AG04449 (cell line): ENCODE data around the gene AXIN2.
"Not testable (repeated sequence)": the region's sequence is repeated elsewhere in the genome, so short reads cannot be mapped to it uniquely, and the experiment has no call there.

Experiments
- CTCF ChIA-PET: fragments of 350-600 bp; formaldehyde crosslinking; extraction: SDS; loops from one replicate; lab custom pipeline; 2021; ENCODE audit warnings: antibody characterized with exemption; lab: Yijun Ruan, JAX
- POLR2A ChIA-PET: fragments of 400-600, 350-600 bp; formaldehyde crosslinking; extraction: SDS; loops from one replicate; lab custom pipeline; 2020; ENCODE audit warnings: antibody characterized with exemption, inconsistent platforms; lab: Yijun Ruan, JAX
- DNase-seq: peaks from one replicate; pipeline ENCODE4 v3.0.0-alpha.2; 2010; ENCODE audit warnings: low read depth, low spot score
- H3K4me3 ChIP-seq: 2 replicates; pipeline ENCODE4 v1.5.1; 2011; ENCODE audit warnings: low read depth, mild to moderate bottlenecking, control low read depth, low read length
- TF ChIP-seq, protein P1 (sequence below): IDR thresholded peaks from one replicate; pipeline ENCODE4 v1.5.1; 2011; ENCODE audit warnings: mild to moderate bottlenecking, moderate library complexity, low read length, control low read depth, inconsistent platforms; ENCODE audit not compliant: insufficient read depth; ENCODE audit errors: missing control alignments

The AXIN2 gene

DNA sequence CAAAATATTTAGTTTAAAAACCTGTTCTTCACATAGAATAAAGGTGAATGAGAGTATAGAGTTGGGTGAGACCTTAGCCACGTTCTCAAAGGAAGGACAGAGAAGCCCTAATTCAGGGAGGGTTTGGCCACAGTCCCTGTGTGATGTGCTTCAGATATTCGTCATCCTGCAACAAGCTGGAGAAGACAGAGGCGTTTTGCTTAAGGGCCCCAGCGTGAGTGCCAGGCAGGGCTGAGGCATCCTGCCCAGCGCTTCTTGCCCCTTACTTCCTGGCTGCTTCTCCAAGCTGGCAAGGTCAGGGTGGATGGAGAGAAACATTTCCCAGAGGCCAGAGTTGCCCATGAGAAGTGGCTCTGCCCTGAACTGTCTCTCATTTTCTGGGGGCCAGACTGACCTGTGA lies 46.9 kb downstream of the AXIN2 start:
- H3K4me3 ChIP-seq = no peak overlapping the region
- CTCF ChIA-PET = interaction anchor here (1.0 to 1.3 kb wide), 2 partner anchors 41 to 221 kb away, joined by 3 read pairs; no protein-coding TSS in a partner anchor
- DNase-seq = no peak
- TF ChIP-seq, protein P1, sequence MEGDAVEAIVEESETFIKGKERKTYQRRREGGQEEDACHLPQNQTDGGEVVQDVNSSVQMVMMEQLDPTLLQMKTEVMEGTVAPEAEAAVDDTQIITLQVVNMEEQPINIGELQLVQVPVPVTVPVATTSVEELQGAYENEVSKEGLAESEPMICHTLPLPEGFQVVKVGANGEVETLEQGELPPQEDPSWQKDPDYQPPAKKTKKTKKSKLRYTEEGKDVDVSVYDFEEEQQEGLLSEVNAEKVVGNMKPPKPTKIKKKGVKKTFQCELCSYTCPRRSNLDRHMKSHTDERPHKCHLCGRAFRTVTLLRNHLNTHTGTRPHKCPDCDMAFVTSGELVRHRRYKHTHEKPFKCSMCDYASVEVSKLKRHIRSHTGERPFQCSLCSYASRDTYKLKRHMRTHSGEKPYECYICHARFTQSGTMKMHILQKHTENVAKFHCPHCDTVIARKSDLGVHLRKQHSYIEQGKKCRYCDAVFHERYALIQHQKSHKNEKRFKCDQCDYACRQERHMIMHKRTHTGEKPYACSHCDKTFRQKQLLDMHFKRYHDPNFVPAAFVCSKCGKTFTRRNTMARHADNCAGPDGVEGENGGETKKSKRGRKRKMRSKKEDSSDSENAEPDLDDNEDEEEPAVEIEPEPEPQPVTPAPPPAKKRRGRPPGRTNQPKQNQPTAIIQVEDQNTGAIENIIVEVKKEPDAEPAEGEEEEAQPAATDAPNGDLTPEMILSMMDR = no peak
- POLR2A ChIA-PET = no interaction called here

DNA sequence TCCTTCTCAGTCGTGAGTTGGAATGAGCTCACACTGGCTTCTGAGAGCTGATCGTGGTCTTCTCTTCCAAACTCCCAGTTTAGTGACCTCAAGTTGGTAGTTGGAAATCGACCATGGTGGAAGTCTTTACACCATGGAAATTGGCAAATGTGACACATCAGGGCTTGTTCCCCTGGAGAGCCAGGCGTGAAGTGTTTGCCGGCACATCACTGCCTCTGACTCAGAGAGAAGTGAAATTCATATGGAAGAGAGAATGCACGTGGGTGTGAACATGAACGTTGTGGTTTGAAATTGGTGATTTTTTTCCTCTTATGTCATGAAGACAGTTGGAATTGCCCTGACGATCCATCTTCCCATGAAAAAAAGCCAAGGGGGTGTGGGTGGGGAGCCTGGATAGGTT lies 47.4 kb downstream of the AXIN2 start:
- POLR2A ChIA-PET = no interaction called here
- DNase-seq = peak; percentile 42
- TF ChIP-seq, protein P1 = no peak
- CTCF ChIA-PET = interaction anchor here (1.0 kb wide), 1 partner anchor 220 kb away, joined by 3 read pairs; no protein-coding TSS in a partner anchor
- H3K4me3 ChIP-seq = no peak overlapping the region

DNA sequence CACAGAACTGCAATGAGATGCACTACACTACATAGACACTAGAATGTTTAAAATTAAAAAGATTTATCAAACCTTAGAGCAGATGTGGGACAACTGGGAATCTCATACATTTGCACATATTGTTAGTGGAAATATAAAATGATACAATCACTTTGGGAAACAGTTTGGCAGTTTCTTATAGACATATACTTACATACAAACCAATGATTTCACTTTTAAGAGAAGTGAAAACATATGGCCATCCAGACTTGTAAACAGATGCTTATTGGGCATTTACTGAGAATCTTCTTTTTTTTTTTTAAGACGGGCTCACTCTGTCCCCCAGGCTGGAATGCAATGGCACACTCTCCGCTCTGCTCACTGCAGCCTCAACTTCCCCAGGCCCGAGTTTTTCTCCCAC lies 50.1 kb downstream of the AXIN2 start:
- CTCF ChIA-PET = no interaction called here
- POLR2A ChIA-PET = no interaction called here
- TF ChIP-seq, protein P1 = no peak
- no peak overlapping the region for H3K4me3 ChIP-seq
- DNase-seq = no peak

DNA sequence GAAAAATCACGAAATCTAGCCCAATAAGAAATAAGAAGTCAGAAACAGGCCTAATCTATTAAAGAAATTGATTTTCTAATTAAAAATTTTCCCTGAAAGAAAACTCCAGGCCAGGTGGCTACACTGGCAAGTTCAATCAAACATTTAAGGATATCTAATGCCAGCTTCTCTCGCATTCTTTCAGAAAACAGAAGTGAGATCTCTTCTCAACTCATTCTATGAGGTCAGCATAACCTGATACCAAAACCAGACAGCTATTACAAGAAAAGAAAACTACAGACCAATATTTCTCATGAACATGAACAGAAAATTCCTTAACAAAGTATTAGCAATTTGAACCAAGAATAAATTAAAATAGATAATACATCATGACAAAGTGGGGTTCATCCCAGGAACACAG lies 52.4 kb downstream of the AXIN2 start:
- TF ChIP-seq, protein P1 = no peak
- ChIA-PET CTCF (no interaction called here), POLR2A (no interaction called here)
- H3K4me3 ChIP-seq = no peak overlapping the region
- DNase-seq = no peak

DNA sequence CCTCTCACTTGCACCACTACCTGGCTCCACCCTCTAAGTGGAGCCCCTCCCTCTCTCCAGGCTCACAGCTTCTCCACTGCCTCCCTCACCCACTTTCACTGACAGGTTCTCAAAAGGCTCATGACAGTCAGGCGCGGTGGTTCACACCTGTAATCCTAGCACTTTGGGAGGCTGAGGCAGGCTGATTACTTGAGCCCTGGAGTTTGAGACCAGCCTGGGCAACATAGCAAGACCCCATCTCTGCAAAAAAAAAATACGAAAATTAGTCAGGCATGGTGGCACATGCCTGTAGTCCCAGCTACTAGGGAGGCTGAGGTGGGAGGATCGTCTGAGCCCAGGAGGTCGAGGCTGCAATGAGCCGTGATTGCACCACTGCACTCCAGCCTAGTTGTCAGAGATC lies 56.8 kb downstream of the AXIN2 start:
- DNase-seq, POLR2A ChIA-PET, H3K4me3 ChIP-seq: not testable (repeated sequence)
- CTCF ChIA-PET = interaction anchor here (1.3 kb wide), 1 partner anchor 291 kb away, joined by 3 read pairs; no protein-coding TSS in a partner anchor

DNA sequence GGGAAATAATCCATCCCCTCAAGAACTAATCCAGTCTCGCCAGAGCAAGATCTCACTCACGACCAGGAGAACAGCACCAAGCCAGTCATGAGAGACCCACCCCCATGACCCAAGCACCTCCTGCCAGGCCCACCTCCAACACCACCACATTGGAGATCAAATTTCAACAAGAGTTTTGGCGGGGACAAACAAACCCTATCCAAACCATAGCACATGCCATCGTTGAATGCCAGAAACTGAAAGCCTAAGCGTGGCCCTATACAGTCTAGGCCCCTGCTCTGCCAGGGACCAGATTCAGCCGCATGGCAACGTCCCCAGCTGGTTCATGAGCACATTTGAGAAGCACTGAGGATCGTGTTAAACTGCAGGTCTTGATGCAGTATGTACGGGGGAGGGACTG lies 57.3 kb downstream of the AXIN2 start:
- ChIA-PET CTCF (interaction anchor here (1.3 kb wide), 1 partner anchor 291 kb away, joined by 3 read pairs; no protein-coding TSS in a partner anchor), POLR2A (no interaction called here)
- no peak for DNase-seq
- no peak overlapping the region for H3K4me3 ChIP-seq
- TF ChIP-seq, protein P1 = no peak

DNA sequence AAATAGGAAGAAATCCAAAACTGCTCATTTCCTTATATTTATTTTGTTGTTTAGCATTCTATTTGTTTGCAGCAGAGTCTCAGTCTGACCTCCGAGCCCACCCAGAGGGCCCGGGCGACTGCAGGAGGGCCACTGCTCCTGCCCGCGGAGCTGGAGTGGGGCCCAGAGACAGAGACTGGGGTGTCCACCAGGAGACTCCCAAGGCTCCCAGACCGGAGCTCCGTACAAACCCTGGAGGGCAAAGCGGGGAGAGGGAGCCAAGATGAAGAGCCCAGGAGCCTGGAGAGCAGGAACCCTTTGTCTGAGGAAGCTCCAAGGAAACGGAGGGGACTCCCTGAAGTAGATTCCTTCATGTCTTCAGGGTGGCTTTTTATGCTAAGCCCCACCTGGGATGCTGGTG lies 57.9 kb downstream of the AXIN2 start:
- no peak for DNase-seq
- ChIA-PET POLR2A (no interaction called here), CTCF (interaction anchor here (1.3 kb wide), 1 partner anchor 292 kb away, joined by 3 read pairs; no protein-coding TSS in a partner anchor)
- TF ChIP-seq, protein P1 = no peak
- H3K4me3 ChIP-seq = no peak overlapping the region
